Measurements from ENCODE around the gene TADA2B.
"Not testable (repeated sequence)": the region's sequence is repeated elsewhere in the genome, so short reads cannot be mapped to it uniquely, and the experiment has no call there.

DNA sequence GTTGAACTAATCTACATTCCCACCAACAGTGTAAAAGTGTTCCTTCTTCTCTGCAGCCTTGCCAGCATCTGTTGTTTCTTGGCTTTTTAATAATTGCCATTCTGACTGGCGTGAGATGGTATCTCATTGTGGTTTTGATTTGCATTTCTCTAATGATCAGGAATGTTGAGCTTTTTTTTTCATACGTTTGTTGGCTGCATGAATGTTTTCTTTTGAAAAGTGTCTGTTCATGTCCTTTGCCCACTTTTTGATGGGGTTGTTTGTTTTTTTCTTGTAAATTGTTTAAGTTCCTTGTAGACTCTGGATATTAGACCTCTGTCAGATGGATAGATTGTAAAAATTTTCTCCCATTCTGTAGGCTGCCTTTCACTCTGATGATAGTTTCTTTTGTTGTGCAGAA, 36.7 kb downstream of the TADA2B start:
- TF ChIP-seq, protein P1, sequence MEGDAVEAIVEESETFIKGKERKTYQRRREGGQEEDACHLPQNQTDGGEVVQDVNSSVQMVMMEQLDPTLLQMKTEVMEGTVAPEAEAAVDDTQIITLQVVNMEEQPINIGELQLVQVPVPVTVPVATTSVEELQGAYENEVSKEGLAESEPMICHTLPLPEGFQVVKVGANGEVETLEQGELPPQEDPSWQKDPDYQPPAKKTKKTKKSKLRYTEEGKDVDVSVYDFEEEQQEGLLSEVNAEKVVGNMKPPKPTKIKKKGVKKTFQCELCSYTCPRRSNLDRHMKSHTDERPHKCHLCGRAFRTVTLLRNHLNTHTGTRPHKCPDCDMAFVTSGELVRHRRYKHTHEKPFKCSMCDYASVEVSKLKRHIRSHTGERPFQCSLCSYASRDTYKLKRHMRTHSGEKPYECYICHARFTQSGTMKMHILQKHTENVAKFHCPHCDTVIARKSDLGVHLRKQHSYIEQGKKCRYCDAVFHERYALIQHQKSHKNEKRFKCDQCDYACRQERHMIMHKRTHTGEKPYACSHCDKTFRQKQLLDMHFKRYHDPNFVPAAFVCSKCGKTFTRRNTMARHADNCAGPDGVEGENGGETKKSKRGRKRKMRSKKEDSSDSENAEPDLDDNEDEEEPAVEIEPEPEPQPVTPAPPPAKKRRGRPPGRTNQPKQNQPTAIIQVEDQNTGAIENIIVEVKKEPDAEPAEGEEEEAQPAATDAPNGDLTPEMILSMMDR (IDR thresholded peaks at IDR 0.05; ENCODE audit: low read depth, low read length, missing input control) = not testable (repeated sequence)
- TF ChIP-seq GABPA (IDR thresholded peaks at IDR 0.05 in 1 of 2, conservative IDR thresholded peaks at IDR 0.05 in 1 of 2) = not testable (repeated sequence)
